Endodermal cell (in vitro differentiated cells): ENCODE measurements around the gene SPARC. TPM values are rescaled to one million over a fixed set of nuclear protein-coding genes. Genes with fewer than 3 reads are reported as not detected.

ENCODE experiments used
- DNase-seq: peaks from one replicate; pipeline ENCODE4 v3.0.0-alpha.2; 2017
- H3K27ac ChIP-seq: 2 replicates; pipeline ENCODE4 v1.5.1; 2013; ENCODE audit warnings: mild to moderate bottlenecking, low read depth, low read length, moderate library complexity
- H3K27me3 ChIP-seq: 2 replicates; pipeline ENCODE4 v1.6.1; 2013; ENCODE audit warnings: mild to moderate bottlenecking, low read length, moderate library complexity; ENCODE audit not compliant: insufficient read depth, control insufficient read depth, poor library complexity, severe bottlenecking
- H3K36me3 ChIP-seq: 2 replicates; pipeline ENCODE4 v1.7.0; 2013; ENCODE audit warnings: mild to moderate bottlenecking, low read length, moderate library complexity; ENCODE audit not compliant: control insufficient read depth, insufficient read depth
- H3K4me1 ChIP-seq: one replicate; pipeline ENCODE4 v1.7.0; 2013; ENCODE audit warnings: low read length; ENCODE audit not compliant: control insufficient read depth, insufficient read depth
- H3K4me3 ChIP-seq: 2 replicates; pipeline ENCODE4 v1.5.1; 2013; ENCODE audit warnings: mild to moderate bottlenecking, low read length, moderate library complexity
- H3K9ac ChIP-seq: 2 replicates; pipeline ENCODE4 v1.6.1; 2013; ENCODE audit warnings: mild to moderate bottlenecking, low read length, moderate library complexity; ENCODE audit not compliant: poor library complexity, severe bottlenecking; ENCODE audit errors: extremely low read depth
- H3K9me3 ChIP-seq: 2 replicates; pipeline ENCODE4 v1.6.1; 2013; ENCODE audit warnings: mild to moderate bottlenecking, low read length, moderate library complexity; ENCODE audit not compliant: control insufficient read depth
- H3K27ac Mint-ChIP-seq: 2 replicates; pipeline ENCODE4 v1.8.0; 2020; ENCODE audit warnings: mixed read lengths
- H3K27me3 Mint-ChIP-seq: 2 replicates; pipeline ENCODE4 v1.8.0; 2021; ENCODE audit warnings: mild to moderate bottlenecking, mixed read lengths; ENCODE audit not compliant: insufficient read depth
- H3K36me3 Mint-ChIP-seq: 2 replicates; pipeline ENCODE4 v1.8.0; 2020; ENCODE audit warnings: low read depth, mixed read lengths
- H3K4me1 Mint-ChIP-seq: 2 replicates; pipeline ENCODE4 v1.8.0; 2020; ENCODE audit warnings: mixed read lengths
- H3K4me3 Mint-ChIP-seq: 2 replicates; pipeline ENCODE4 v1.8.0; 2020; ENCODE audit warnings: mild to moderate bottlenecking, moderate library complexity, mixed read lengths
- H3K9me3 Mint-ChIP-seq: 2 replicates; pipeline ENCODE4 v1.8.0; 2020; ENCODE audit warnings: mild to moderate bottlenecking, mixed read lengths
- CTCF ChIP-seq: fragments of 200-600 bp; sonication (generic); conservative IDR thresholded peaks from 2 replicates; pipeline ENCODE4 v1.5.0; 2021; ENCODE audit warnings: antibody characterized with exemption, mild to moderate bottlenecking
- WGBS, 2 experiments: methylation state at CpG; one replicate each; pipeline versions ENCODE4 v1.1.5 to v1.1.7; 2013; ENCODE audit warnings: missing lambda C conversion rate in 2 of 2, mixed read lengths in 1 of 2; ENCODE audit not compliant: insufficient coverage in 1 of 2, insufficient read length in 1 of 2; 5-methylcytosine and 5-hydroxymethylcytosine counted together
- total RNA-seq, 2 donors: library from RNA; stranded (reverse); fragmentation: NEBNext Ultra II Directional in 1 of 2; extraction: Animal tissue kit (Norgen Biotek cat#: 25700) in 1 of 2; gene quantifications; 2 replicates in 1 of 2; 3 replicates in 1 of 2; pipeline ENCODE4 v1.2.1, GENCODE V29; 2021

Gene SPARC
- total RNA-seq, 2 donors from 2014 or later: 523 to 643 TPM

- no peak for DNase-seq
- no peak for TF ChIP-seq CTCF
- Histone ChIP-seq H3K9ac (no peak overlapping the region), H3K27ac (no peak overlapping the region), H3K4me3 (no peak overlapping the region), H3K9me3 (no peaks in the 10 kb centered on the region), H3K27me3 (no peaks in the 10 kb centered on the region), H3K36me3 (no peaks in the 10 kb centered on the region), H3K4me1 (no peaks in the 10 kb centered on the region)
- Mint-ChIP-seq H3K9me3 (peaks cover 4% of the 10 kb centered on the region), H3K27me3 (no peaks in the 10 kb centered on the region), H3K27ac (no peak overlapping the region), H3K4me3 (no peak overlapping the region), H3K4me1 (peaks cover under 1% of the 10 kb centered on the region), H3K36me3 (no peaks in the 10 kb centered on the region)
- WGBS, 2 experiments: 78 to 86% methylated on average over 12 to 13 of the region's 13 CpGs
Measured at GRCh38 chr5:151709109-151709735, 22.5 kb upstream of the SPARC start.

- Mint-ChIP-seq H3K27ac (no peak overlapping the region), H3K36me3 (no peaks in the 10 kb centered on the region), H3K4me1 (peaks cover 5% of the 10 kb centered on the region), H3K27me3 (no peaks in the 10 kb centered on the region), H3K4me3 (no peak overlapping the region), H3K9me3 (no peaks in the 10 kb centered on the region)
- Histone ChIP-seq H3K9me3 (no peaks in the 10 kb centered on the region), H3K36me3 (no peaks in the 10 kb centered on the region), H3K27me3 (no peaks in the 10 kb centered on the region), H3K9ac (no peak overlapping the region), H3K27ac (no peak overlapping the region), H3K4me3 (no peak overlapping the region), H3K4me1 (no peaks in the 10 kb centered on the region)
- TF ChIP-seq CTCF: no peak
- no peak for DNase-seq
Measured at GRCh38 chr5:151708126-151708525, 21.4 kb upstream of the SPARC start.

- DNase-seq: no peak
Measured at GRCh38 chr5:151707567-151707966, 20.9 kb upstream of the SPARC start.

More at GRCh38 chr5:151707567-151707966, 20.9 kb upstream of the SPARC start:
- no peak for TF ChIP-seq CTCF
- Histone ChIP-seq H3K9ac (no peak overlapping the region), H3K9me3 (no peaks in the 10 kb centered on the region), H3K27ac (no peak overlapping the region), H3K36me3 (no peaks in the 10 kb centered on the region), H3K4me3 (no peak overlapping the region), H3K4me1 (no peaks in the 10 kb centered on the region), H3K27me3 (no peaks in the 10 kb centered on the region)
- Mint-ChIP-seq H3K4me3 (no peak overlapping the region), H3K27me3 (no peaks in the 10 kb centered on the region), H3K27ac (no peak overlapping the region), H3K9me3 (no peaks in the 10 kb centered on the region), H3K4me1 (peaks cover 5% of the 10 kb centered on the region), H3K36me3 (no peaks in the 10 kb centered on the region)
- WGBS, 2 experiments: 60 to 89% methylated on average over 2 of the region's 2 CpGs
